ENCODE measurements around the gene PITX2.

The PITX2 gene

DNA sequence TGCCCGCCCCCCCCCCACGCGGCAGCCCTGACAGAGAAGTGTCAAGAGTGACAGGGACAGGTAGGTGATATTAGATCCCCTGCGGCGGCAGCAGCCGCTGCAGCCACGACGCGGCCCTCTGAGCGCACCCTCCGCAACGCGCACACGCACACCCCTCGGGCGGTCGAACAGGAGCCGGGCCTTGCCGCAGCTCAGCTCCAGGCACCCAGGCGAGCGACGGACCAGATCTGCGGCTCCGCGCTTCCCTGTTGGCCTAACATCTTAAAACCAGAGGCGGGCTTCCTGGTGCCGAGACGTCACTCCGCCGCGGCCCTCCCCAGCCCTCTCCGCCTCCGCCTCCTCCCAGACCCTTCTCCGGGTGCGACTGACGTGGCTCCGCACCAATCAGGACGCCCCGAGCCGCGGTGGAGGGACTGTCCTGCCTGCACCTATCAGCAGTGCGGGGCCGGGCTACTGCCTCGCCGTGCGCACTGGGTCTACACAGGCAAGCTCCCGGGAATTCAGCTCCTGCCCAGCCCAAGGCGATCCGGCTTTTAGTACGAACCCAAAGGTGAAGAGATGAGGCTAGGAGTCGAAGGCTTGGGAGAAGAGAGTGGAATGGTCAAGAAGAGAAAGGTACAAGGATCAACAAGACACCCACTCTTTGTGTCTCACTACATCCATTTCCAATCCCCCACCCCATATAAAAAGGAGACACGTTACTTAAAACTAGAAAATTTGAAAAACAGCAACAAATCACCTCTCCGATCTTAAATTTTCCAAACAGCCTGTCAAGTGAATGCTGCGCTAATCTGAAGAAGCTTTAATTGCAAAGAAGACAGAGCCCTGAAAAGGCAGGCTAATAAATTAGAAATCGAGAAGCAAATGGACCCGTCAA is at the start of gene PITX2:
PITX2 (minus strand) TSS at position 237 of the 877 bp plus-strand sequence. CDS start 617 bp downstream, outside the sequence.
- DNase-seq = no peak

DNA sequence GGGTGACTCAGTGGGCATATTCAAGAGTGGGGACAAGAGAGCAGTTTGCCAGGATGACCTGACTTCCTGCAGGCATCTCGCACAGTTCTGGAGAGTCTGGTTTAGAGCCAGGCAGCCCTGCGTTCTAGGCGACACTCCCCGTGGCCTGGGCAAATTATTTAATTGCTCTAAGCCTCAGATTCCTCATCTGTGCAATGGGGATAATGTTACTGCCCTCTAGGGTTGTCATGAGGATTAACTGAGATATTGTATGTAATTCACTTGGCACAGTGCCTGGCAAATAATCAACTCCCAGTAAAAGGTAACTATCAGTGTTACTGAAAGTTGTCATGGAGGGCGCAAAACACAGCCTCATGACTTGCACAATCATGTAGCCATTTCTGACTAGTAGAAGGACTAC is 48.8 kb upstream of the PITX2 start:
- no peak for DNase-seq

GRCh38 chr4:110669663-110670062 is 46.8 kb upstream of the PITX2 start:
- no peak for DNase-seq

DNA sequence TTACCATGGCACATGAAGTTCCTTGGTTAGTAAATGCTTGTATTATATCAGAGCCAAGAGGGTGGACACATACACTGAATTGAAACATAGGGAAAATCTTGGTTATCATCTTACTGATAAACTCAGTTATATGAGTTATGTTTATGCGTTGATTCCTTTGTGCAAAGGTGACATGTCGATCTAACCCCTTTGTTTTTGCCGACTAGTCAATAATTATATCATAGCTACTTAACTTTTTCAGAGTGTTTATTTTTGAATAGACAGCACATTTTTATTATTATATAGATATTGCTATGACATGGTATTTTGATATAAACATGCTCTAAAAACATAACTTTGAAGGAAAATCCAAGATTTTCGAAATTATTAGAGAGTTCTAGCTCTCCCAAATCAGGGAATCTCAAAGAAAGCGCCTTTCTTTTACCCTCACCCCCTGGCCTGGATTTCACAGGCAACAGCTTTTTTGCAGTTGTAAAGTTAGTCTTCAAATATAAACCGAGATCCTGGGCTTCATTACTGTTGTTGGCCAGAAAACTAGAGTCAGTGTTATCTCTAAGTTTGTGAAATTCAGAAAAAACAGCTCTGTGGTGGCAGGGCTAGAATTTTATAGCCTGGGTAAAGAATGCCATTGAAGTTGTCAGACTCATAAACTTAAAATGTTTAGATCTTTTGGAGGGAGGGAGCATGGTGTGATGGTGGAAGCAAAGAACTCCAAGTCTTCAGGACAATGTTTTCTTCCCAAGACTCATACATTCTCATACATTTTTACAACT is 45.8 kb upstream of the PITX2 start:
- DNase-seq = no peak

GRCh38 chr4:110667670-110668069 is 44.8 kb upstream of the PITX2 start:
- no peak for DNase-seq

GRCh38 chr4:110666030-110666429 is 43.2 kb upstream of the PITX2 start:
- no peak for DNase-seq

DNA sequence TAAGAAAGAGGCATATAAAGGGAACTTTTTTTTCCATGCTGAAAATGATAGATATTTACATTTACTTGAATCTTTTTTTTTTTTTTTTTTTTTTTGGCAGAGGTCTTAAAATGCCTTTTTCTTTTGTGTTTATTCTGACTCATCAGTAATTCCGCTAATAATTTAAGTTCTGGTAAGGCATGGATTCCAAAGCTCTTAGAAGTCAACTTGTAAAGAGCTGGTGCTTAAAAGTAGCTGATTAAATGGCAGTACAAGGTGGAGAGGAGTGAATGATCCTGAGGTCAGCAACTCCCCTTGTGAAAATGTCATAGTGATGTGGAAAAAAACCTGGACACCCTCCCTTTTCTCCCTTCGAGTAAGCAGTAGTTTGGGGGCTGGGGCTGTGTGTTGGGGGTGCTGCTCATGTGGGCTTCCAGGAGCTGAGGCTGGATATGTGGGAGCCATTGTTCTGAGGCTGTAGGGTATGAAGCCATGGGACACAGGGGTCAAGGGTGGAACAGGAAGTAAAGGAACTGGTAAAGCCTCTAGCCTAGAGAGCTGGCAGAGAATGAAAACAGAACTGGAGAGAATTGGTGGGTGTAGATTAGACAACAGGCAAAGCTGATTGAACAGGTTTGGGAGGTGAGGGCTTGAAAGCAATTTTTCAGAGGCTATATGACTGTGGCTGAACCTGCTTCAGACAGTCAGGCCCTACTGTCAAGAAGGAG is 41.0 kb upstream of the PITX2 start:
- no peak for DNase-seq

GRCh38 chr4:110663206-110663605 is 40.3 kb upstream of the PITX2 start:
- no peak for DNase-seq

- DNase-seq = no peak
Observed at GRCh38 chr4:110660755-110661154, 37.9 kb upstream of the PITX2 start.

DNA sequence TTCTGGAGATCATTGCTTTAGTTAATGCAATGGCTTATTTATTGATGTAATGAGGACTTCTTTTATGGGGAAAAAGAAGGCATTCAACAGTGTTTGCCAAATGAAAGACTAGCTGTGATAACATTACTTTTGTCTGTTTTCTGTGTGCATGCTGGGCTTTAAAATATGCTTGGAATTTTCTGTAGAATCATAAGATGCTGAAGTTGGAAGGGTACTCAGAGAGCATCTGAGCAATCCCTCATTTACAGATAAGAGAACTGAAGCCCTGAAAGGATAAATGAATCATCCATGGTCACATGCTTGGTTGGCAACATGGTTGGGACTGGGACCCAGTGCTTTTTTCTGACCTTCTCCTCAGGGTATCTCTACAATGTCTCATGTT is 31.4 kb upstream of the PITX2 start:
- DNase-seq = no peak

DNA sequence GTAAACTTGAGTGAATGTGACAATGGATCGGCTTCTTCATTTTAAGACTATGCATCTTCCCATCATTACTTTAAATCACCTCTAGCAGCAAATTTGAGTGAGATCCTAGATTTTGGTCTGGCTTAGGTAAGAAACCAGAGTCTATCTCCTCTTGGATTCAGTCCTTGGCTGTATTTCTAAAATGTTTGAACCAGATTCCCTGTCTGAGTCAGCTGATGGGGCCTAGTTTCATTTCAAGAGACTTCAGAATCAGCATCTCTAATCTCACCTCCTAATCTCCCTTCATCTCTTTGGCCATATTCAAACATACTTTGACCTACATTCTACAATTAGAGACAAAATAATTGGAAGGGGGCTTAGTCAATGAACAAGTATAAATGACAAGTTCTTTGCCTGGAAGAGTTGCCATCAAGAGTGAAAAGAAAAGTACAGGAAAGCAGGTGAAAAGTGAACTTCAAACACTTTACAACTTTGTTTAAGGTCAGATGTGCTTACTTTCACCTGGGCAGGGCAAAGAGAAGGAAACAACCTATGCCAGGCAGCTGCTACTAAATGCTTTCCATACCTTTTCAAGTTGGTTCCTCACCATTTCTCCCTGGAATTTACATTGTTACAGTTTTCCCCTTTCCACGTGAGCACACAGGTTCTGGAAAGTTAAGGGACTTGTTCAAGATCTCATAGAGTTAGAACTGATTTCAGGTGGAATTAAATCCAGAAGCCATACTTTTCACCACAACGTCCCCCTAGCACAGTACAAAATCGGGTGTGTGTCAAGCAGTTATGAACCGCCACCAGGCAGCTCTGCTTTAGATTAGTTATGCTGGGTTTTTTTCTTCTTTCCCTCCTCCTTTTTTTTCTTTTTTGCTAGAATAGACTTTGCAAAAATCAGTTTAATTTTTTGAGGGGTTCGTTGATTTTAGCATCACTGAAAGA is 30.7 kb upstream of the PITX2 start:
- DNase-seq = no peak

DNA sequence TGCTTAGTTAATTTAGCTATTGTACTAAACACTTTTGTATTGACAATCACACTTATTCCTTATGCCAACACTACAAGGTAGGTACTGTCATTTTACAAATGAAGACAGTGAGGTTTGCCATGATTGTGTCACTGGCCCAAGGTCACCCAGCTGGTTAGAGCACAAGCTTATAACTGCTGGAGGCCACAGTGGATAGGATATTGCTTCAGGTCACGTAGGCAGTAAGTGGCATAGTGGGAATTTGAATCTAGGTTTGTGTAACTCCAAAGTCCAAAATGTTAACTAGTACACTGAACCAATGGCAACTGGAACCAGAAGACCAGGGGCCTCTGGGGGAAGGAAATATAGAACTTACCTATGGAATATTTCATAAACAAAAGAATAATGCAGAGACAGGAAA is 21.1 kb upstream of the PITX2 start:
- DNase-seq = no peak

DNA sequence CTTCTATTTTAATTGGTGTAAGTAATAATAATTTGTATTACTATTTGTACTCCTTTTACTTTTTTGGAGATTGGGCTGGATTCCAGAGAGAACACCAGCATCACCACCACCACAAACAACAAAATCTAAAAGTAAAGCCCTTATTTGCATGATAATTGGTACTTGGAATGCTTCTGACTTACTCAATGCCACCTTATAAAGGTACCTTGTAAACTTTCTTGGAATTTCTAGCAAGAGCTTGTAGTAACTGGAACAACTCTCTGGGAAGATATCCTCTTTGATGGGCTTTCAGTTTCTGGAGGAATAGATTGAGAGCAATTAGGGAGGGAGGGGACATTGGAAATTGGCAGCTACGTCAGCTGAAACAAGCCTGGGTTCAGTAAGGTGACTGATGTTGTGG is 20.2 kb upstream of the PITX2 start:
- DNase-seq = no peak

DNA sequence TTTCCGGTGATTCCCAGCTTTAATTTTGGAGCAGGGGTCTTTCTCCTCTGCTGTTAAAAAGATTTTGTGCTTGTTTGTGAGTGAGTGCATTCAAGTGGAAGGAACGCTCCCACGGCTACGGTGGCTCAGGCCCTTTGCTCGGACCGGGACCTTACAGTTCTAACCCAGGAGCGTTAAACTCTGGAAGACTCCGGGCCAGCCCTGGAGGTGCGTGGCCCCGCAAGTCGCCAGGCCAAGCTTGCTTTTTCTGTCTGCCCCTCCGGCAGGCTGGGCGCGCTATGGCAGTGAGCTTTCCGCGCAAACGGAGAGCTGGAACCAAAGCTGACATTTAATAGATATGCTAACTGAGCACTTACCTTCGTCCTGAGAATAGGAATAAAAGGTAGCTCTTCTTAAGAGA is 18.3 kb upstream of the PITX2 start:
- DNase-seq = no peak

GRCh38 chr4:110640576-110640975 is 17.7 kb upstream of the PITX2 start:
- no peak for DNase-seq

- no peak for DNase-seq
Observed at GRCh38 chr4:110639207-110640090, 16.6 kb upstream of the PITX2 start.

GRCh38 chr4:110638089-110638746 is 15.3 kb upstream of the PITX2 start:
- DNase-seq = no peak

- no peak for DNase-seq
Observed at GRCh38 chr4:110637408-110638088, 14.7 kb upstream of the PITX2 start.

- no peak for DNase-seq
Observed at GRCh38 chr4:110636680-110637407, 14.0 kb upstream of the PITX2 start.
